HL-60 (cell line): Measurements from ENCODE around the gene IFI44L.

Experiments used
- DNase-seq, 2 experiments: peaks; one replicate each; pipeline ENCODE4 v3.0.0-alpha.2; 2010 to 2020; ENCODE audit warnings: low read depth in 1 of 2, low spot score in 1 of 2
- H3K27ac ChIP-seq: fragments of 250-450 bp; sonication (Bioruptor Pico); replicated peaks from 2 replicates; pipeline ENCODE4 v1.5.1; 2020; ENCODE audit warnings: mild to moderate bottlenecking, moderate library complexity
- H3K27me3 ChIP-seq: fragments of 250-450 bp; sonication (Bioruptor Pico); 2 replicates; pipeline ENCODE4 v1.5.1; 2021; ENCODE audit warnings: mild to moderate bottlenecking, moderate library complexity; ENCODE audit not compliant: insufficient read depth, poor library complexity, severe bottlenecking
- H3K4me3 ChIP-seq: replicated peaks from 2 replicates; pipeline ENCODE4 v1.5.1; 2011; ENCODE audit warnings: mild to moderate bottlenecking, control low read depth, low read length; ENCODE audit not compliant: insufficient read depth
- GABPA ChIP-seq: IDR thresholded peaks from 2 replicates; pipeline ENCODE4 v1.6.1; 2012; ENCODE audit warnings: low read depth
- POLR2AphosphoS5 ChIP-seq: IDR thresholded peaks from 2 replicates; pipeline ENCODE4 v1.6.1; 2012; ENCODE audit warnings: low read depth
- SPI1 ChIP-seq: IDR thresholded peaks from 2 replicates; pipeline ENCODE4 v1.6.1; 2012; ENCODE audit warnings: low read depth, mild to moderate bottlenecking, borderline replicate concordance
- TF ChIP-seq, protein P1 (sequence below): IDR thresholded peaks from one replicate; pipeline ENCODE4 v1.5.1; 2011; ENCODE audit warnings: low read length, control low read depth, inconsistent platforms; ENCODE audit not compliant: insufficient read depth
- TF ChIP-seq, protein P2 (sequence below): IDR thresholded peaks from 2 replicates; pipeline ENCODE4 v1.6.1; 2012; ENCODE audit warnings: low read depth; ENCODE audit not compliant: insufficient replicate concordance

IFI44L gene

GRCh38 chr1:78645723-78646122 is 25.5 kb downstream of the IFI44L start:
- peak; percentile 40 to 43 for DNase-seq
- Histone ChIP-seq H3K27ac (no peak overlapping the region), H3K4me3 (no peak overlapping the region), H3K27me3 (no peaks in the 10 kb centered on the region)
- TF ChIP-seq, protein P1, sequence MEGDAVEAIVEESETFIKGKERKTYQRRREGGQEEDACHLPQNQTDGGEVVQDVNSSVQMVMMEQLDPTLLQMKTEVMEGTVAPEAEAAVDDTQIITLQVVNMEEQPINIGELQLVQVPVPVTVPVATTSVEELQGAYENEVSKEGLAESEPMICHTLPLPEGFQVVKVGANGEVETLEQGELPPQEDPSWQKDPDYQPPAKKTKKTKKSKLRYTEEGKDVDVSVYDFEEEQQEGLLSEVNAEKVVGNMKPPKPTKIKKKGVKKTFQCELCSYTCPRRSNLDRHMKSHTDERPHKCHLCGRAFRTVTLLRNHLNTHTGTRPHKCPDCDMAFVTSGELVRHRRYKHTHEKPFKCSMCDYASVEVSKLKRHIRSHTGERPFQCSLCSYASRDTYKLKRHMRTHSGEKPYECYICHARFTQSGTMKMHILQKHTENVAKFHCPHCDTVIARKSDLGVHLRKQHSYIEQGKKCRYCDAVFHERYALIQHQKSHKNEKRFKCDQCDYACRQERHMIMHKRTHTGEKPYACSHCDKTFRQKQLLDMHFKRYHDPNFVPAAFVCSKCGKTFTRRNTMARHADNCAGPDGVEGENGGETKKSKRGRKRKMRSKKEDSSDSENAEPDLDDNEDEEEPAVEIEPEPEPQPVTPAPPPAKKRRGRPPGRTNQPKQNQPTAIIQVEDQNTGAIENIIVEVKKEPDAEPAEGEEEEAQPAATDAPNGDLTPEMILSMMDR: no peak
- TF ChIP-seq SPI1: peak; percentile 84

- Histone ChIP-seq H3K27me3 (no peaks in the 10 kb centered on the region), H3K4me3 (no peak overlapping the region), H3K27ac (no peak overlapping the region)
- no peak for DNase-seq
- TF ChIP-seq GABPA: no peak
- TF ChIP-seq, protein P2, sequence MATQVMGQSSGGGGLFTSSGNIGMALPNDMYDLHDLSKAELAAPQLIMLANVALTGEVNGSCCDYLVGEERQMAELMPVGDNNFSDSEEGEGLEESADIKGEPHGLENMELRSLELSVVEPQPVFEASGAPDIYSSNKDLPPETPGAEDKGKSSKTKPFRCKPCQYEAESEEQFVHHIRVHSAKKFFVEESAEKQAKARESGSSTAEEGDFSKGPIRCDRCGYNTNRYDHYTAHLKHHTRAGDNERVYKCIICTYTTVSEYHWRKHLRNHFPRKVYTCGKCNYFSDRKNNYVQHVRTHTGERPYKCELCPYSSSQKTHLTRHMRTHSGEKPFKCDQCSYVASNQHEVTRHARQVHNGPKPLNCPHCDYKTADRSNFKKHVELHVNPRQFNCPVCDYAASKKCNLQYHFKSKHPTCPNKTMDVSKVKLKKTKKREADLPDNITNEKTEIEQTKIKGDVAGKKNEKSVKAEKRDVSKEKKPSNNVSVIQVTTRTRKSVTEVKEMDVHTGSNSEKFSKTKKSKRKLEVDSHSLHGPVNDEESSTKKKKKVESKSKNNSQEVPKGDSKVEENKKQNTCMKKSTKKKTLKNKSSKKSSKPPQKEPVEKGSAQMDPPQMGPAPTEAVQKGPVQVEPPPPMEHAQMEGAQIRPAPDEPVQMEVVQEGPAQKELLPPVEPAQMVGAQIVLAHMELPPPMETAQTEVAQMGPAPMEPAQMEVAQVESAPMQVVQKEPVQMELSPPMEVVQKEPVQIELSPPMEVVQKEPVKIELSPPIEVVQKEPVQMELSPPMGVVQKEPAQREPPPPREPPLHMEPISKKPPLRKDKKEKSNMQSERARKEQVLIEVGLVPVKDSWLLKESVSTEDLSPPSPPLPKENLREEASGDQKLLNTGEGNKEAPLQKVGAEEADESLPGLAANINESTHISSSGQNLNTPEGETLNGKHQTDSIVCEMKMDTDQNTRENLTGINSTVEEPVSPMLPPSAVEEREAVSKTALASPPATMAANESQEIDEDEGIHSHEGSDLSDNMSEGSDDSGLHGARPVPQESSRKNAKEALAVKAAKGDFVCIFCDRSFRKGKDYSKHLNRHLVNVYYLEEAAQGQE: no peak
- no peak for TF ChIP-seq SPI1
- no peak for TF ChIP-seq POLR2AphosphoS5
- TF ChIP-seq, protein P1: no peak
These were observed 27.0 kb downstream of the IFI44L start for GRCh38 chr1:78647238-78647637.

GRCh38 chr1:78649628-78650027 is 29.4 kb downstream of the IFI44L start, which contains the start of gene IFI44:
TSS of gene IFI44 (plus strand) at chr1:78649831. CDS start at chr1:78650196, 365 bp downstream.
- H3K27ac ChIP-seq: no peak within 1 kb of the TSS
- DNase-seq: no peak
- no peak within 1 kb of the TSS for H3K4me3 ChIP-seq

More at GRCh38 chr1:78649628-78650027, 29.4 kb downstream of the IFI44L start, which contains the start of gene IFI44:
- H3K27me3 ChIP-seq: peaks cover 2% of the 10 kb centered on the region
- no peak for TF ChIP-seq SPI1
- TF ChIP-seq, protein P1: no peak
- TF ChIP-seq, protein P2: no peak
- TF ChIP-seq POLR2AphosphoS5: no peak
- no peak for TF ChIP-seq GABPA
